ENCODE measurements around the gene CGNL1.

CGNL1 gene

GRCh38 chr15:57538821-57539220 lies 162.5 kb downstream of the CGNL1 start:
- Histone ChIP-seq H2AFZ (ENCODE audit: low read depth, low read length) (no peak overlapping the region), H3K36me3 (ENCODE audit: insufficient read depth, low read length) (no peaks in the 10 kb centered on the region), H3K27ac (ENCODE audit: low read length) (no peak overlapping the region), H3K4me3 (ENCODE audit: low read depth in 1 of 2, low read length in 2 of 2) (no peak overlapping the region), H3K9ac (ENCODE audit: low read depth, low read length) (no peak overlapping the region), H3K4me2 (ENCODE audit: insufficient read depth, low read length) (no peak overlapping the region), H3K79me2 (ENCODE audit: insufficient read depth, low read length) (no peaks in the 10 kb centered on the region), H4K20me1 (ENCODE audit: insufficient read depth, low read length) (0 out of 2 replicates have a peak, but pooled peaks cover 4% of the 10 kb centered on the region), H3K4me1 (ENCODE audit: insufficient read depth, low read length) (no peaks in the 10 kb centered on the region), H3K9me3 (ENCODE audit: insufficient read depth, low read length, severe bottlenecking) (no peaks in the 10 kb centered on the region), H3K27me3 (ENCODE audit: insufficient read depth, low read length, poor library complexity) (peaks cover 5% of the 10 kb centered on the region)
- TF ChIP-seq CTCF (IDR thresholded peaks at IDR 0.05; ENCODE audit: borderline replicate concordance, extremely low read depth, low read length, poor library complexity, severe bottlenecking) (no peak), EZH2 (IDR thresholded peaks at IDR 0.05; ENCODE audit: borderline replicate concordance, low read depth, low read length, severe bottlenecking) (no peak)
- DNase-seq (no peak), ATAC-seq (ENCODE audit: insufficient read depth, low read depth) (no peak)

- H3K4me2 ChIP-seq (ENCODE audit: insufficient read depth, low read length), result no peak overlapping the region
- no peak overlapping the region for H3K9ac ChIP-seq (ENCODE audit: low read depth, low read length)
- peaks cover 9% of the 10 kb centered on the region for H3K27me3 ChIP-seq (ENCODE audit: insufficient read depth, low read length, poor library complexity)
- no peaks in the 10 kb centered on the region for H3K9me3 ChIP-seq (ENCODE audit: insufficient read depth, low read length, severe bottlenecking)
- no peaks in the 10 kb centered on the region for H3K79me2 ChIP-seq (ENCODE audit: insufficient read depth, low read length)
- H4K20me1 ChIP-seq (ENCODE audit: insufficient read depth, low read length), result 0 out of 2 replicates have a peak, but pooled peaks cover 4% of the 10 kb centered on the region
- no peak overlapping the region for H3K27ac ChIP-seq (ENCODE audit: low read length)
- TF ChIP-seq CTCF (IDR thresholded peaks at IDR 0.05; ENCODE audit: borderline replicate concordance, extremely low read depth, low read length, poor library complexity, severe bottlenecking), result no peak
- no peak for TF ChIP-seq EZH2 (IDR thresholded peaks at IDR 0.05; ENCODE audit: borderline replicate concordance, low read depth, low read length, severe bottlenecking)
- H3K36me3 ChIP-seq (ENCODE audit: insufficient read depth, low read length), result no peaks in the 10 kb centered on the region
- no peak for DNase-seq
- H2AFZ ChIP-seq (ENCODE audit: low read depth, low read length), result no peak overlapping the region
- H3K4me3 ChIP-seq (ENCODE audit: low read depth in 1 of 2, low read length in 2 of 2), result no peak overlapping the region
- no peak for ATAC-seq (ENCODE audit: insufficient read depth, low read depth)
- H3K4me1 ChIP-seq (ENCODE audit: insufficient read depth, low read length), result no peaks in the 10 kb centered on the region
These were observed 163.9 kb downstream of the CGNL1 start for GRCh38 chr15:57540211-57540610.

GRCh38 chr15:57540736-57541135 lies 164.4 kb downstream of the CGNL1 start:
- Histone ChIP-seq H3K27me3 (ENCODE audit: insufficient read depth, low read length, poor library complexity) (peaks cover 9% of the 10 kb centered on the region), H2AFZ (ENCODE audit: low read depth, low read length) (no peak overlapping the region), H3K4me1 (ENCODE audit: insufficient read depth, low read length) (no peaks in the 10 kb centered on the region), H4K20me1 (ENCODE audit: insufficient read depth, low read length) (0 out of 2 replicates have a peak, but pooled peaks cover 4% of the 10 kb centered on the region), H3K4me3 (ENCODE audit: low read depth in 1 of 2, low read length in 2 of 2) (no peak overlapping the region), H3K36me3 (ENCODE audit: insufficient read depth, low read length) (no peaks in the 10 kb centered on the region), H3K9me3 (ENCODE audit: insufficient read depth, low read length, severe bottlenecking) (no peaks in the 10 kb centered on the region), H3K4me2 (ENCODE audit: insufficient read depth, low read length) (no peak overlapping the region), H3K9ac (ENCODE audit: low read depth, low read length) (no peak overlapping the region), H3K79me2 (ENCODE audit: insufficient read depth, low read length) (no peaks in the 10 kb centered on the region), H3K27ac (ENCODE audit: low read length) (no peak overlapping the region)
- DNase-seq (no peak), ATAC-seq (ENCODE audit: insufficient read depth, low read depth) (no peak)
- TF ChIP-seq CTCF (IDR thresholded peaks at IDR 0.05; ENCODE audit: borderline replicate concordance, extremely low read depth, low read length, poor library complexity, severe bottlenecking) (no peak), EZH2 (IDR thresholded peaks at IDR 0.05; ENCODE audit: borderline replicate concordance, low read depth, low read length, severe bottlenecking) (no peak)

GRCh38 chr15:57541271-57541670 lies 165.0 kb downstream of the CGNL1 start:
- H3K4me1 ChIP-seq (ENCODE audit: insufficient read depth, low read length), result no peaks in the 10 kb centered on the region
- TF ChIP-seq CTCF (IDR thresholded peaks at IDR 0.05; ENCODE audit: borderline replicate concordance, extremely low read depth, low read length, poor library complexity, severe bottlenecking) (no peak), EZH2 (IDR thresholded peaks at IDR 0.05; ENCODE audit: borderline replicate concordance, low read depth, low read length, severe bottlenecking) (no peak)
- H3K9me3 ChIP-seq (ENCODE audit: insufficient read depth, low read length, severe bottlenecking), result no peaks in the 10 kb centered on the region
- H3K27ac ChIP-seq (ENCODE audit: low read length), result no peak overlapping the region
- 0 out of 2 replicates have a peak, but pooled peaks cover 4% of the 10 kb centered on the region for H4K20me1 ChIP-seq (ENCODE audit: insufficient read depth, low read length)
- H3K4me2 ChIP-seq (ENCODE audit: insufficient read depth, low read length), result no peak overlapping the region
- ATAC-seq (ENCODE audit: insufficient read depth, low read depth) (no peak), DNase-seq (no peak)
- H3K36me3 ChIP-seq (ENCODE audit: insufficient read depth, low read length), result no peaks in the 10 kb centered on the region
- H3K79me2 ChIP-seq (ENCODE audit: insufficient read depth, low read length), result no peaks in the 10 kb centered on the region
- H2AFZ ChIP-seq (ENCODE audit: low read depth, low read length), result no peak overlapping the region
- peaks cover 9% of the 10 kb centered on the region for H3K27me3 ChIP-seq (ENCODE audit: insufficient read depth, low read length, poor library complexity)
- no peak overlapping the region for H3K9ac ChIP-seq (ENCODE audit: low read depth, low read length)
- no peak overlapping the region for H3K4me3 ChIP-seq (ENCODE audit: low read depth in 1 of 2, low read length in 2 of 2)

All from DND-41 (cell line).